HuH-7 (cell line): ENCODE results near the gene GDI1.

Experiments used
- DNase-seq: peaks from one replicate; pipeline ENCODE4 v3.0.0; 2011; ENCODE audit warnings: low spot score

Gene GDI1

GRCh38 chrX:154408659-154409221, 28.2 kb upstream of the GDI1 start:
- DNase-seq = no peak

- no peak for DNase-seq
Measured at GRCh38 chrX:154409222-154409871, 27.6 kb upstream of the GDI1 start, which contains the start of gene DNASE1L1. Gene DNASE1L1, minus strand, starts transcription at chrX:154409254. Its CDS starts 3,686 bp downstream, at chrX:154405568.

GRCh38 chrX:154411981-154412340, 25.0 kb upstream of the GDI1 start:
- DNase-seq = peak; percentile 71

- DNase-seq = no peak
Measured at GRCh38 chrX:154412468-154412867, 24.5 kb upstream of the GDI1 start.

GRCh38 chrX:154413142-154413541, 23.8 kb upstream of the GDI1 start:
- no peak for DNase-seq

DNA sequence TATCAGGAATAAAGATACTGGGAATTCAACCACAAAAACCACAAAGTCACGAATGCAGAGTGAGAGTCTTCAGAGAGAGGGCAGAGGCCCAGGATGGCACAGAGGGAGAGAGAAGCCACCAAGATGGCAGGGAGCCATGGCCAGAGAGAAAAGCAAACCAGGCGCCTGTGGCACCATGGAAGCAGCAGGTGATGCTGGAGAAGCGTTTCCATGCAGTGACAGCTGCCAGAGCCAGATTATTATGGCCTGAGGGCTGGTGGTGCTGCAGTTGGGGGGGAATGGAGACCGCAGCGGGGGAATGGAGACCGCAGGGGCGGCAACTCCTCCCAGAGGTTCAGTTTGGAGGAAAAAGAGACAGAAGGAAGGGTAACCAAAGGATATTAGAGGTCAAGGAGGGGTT, 19.8 kb upstream of the GDI1 start:
- no peak for DNase-seq

DNA sequence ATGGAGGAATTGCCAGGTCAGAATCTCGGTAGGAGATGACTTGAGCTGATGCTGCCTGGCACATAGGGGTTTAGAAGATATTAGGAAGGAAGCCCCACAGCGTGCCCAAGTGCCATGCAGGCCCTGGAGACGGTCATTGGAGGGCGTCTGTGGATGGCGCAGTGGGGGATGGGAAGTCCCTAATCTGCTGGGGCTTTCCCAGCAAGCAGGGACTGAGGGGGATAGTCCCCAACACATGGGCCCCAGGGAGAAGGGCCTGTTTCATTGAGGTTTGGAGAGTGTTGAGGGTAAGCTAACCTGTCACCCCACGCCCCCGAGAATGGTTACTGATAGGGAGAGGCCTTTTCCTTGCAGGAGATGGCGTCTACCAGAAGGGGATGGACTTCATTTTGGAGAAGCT, 17.8 kb upstream of the GDI1 start:
- DNase-seq = no peak

GRCh38 chrX:154419688-154420401, 17.1 kb upstream of the GDI1 start:
- DNase-seq = no peak

GRCh38 chrX:154420402-154420756, 16.6 kb upstream of the GDI1 start:
- no peak for DNase-seq

- no peak for DNase-seq
Measured at GRCh38 chrX:154426916-154427770, 9.8 kb upstream of the GDI1 start.

DNA sequence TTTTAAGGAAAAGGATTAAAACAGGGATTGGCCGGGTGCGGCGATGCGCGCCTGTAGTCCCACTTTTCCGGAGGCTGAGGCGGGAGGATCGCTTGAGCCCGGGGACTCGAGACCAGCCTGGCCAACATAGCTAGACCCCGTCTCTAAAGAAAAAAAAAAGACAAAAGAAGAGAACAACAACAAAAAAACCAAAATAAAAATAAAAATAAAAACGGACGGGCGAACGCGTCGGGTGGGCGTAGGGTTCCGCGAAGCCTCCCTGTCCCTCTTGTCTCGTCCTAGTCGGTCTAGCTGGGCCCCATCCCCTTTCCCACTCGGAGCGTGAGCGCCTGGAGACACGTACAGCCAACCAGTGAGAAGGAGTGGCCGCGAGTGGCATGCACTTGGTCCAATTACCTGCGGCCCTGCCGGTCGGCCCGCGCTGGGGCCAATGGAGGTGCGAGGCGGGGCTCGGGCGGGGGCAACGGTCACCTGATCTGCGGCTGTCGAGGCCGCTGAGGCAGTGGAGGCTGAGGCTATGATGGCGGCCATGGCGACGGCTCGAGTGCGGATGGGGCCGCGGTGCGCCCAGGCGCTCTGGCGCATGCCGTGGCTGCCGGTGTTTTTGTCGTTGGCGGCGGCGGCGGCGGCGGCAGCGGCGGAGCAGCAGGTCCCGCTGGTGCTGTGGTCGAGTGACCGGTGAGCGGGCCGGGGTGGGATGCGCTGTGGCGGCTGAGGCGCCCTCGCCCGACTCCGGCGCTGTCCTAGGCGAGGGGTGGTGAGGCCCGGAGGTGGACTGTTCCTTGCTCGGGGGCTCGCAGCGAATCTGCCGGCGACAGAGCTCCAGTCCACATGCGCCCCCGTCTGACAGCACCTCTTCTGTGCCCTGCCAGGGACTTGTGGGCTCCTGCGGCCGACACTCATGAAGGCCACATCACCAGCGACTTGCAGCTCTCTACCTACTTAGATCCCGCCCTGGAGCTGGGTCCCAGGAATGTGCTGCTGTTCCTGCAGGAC, 8.5 kb upstream of the GDI1 start, which contains the start of gene ATP6AP1:
Gene ATP6AP1 (plus strand): TSS at position 502 of the 996 bp plus-strand sequence. CDS start 16 bp downstream, at position 518.
- DNase-seq = peak; percentile 95

- no peak for DNase-seq
Measured at GRCh38 chrX:154429711-154430110, 7.2 kb upstream of the GDI1 start.

DNA sequence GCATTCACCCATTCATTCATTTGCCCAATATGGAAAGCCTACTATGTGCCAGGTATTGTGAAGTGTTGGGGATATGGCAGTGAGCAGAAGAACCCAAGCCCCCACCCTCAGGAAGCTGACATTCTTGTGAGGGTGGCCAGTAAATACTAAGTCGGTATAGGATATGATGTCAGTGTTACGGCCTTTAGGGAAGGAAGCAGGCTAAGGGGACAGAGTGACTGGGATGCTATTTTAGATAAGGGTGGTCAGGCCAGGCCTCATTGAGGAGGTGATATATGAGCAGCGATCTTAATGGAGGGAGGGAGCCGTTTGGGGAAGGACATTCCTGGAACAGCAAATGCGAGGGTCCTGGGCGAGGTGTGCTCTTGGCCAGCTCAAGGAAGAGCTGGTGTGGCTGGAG, 6.5 kb upstream of the GDI1 start:
- DNase-seq = no peak

- no peak for DNase-seq
Measured at GRCh38 chrX:154430916-154431315, 6.0 kb upstream of the GDI1 start.

GRCh38 chrX:154431341-154431740, 5.6 kb upstream of the GDI1 start:
- DNase-seq = no peak

DNA sequence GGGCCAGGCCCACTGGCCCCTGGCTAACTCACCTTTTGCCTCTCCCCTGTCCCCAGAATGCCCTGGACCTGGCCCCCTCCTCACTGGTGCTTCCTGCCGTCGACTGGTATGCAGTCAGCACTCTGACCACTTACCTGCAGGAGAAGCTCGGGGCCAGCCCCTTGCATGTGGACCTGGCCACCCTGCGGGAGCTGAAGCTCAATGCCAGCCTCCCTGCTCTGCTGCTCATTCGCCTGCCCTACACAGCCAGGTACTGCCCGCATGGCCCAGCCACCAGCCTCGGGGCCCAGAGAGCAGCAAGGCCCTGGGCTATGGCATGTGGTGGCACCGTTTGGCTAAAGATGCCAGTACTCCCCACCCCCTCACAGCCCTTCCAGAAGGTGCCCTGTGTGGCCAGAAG, 4.7 kb upstream of the GDI1 start:
- no peak for DNase-seq

DNA sequence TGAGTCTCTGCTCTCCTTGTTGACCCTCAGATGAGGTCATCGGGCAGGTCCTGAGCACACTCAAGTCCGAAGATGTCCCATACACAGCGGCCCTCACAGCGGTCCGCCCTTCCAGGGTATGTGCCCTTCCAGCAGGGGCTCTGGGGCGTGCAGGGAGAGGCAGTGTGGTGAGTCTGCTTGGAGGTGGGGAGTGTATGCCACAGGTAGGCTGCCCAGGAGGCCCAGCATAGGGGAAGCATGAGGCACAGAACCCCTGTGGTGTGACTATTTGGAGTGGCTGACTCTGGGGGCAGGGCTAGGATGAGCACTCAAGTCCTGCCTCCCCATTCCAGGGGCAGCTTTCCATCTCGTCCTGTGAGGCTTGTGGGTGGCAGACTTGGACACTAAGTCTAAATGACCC, 3.3 kb upstream of the GDI1 start:
- DNase-seq = no peak

DNA sequence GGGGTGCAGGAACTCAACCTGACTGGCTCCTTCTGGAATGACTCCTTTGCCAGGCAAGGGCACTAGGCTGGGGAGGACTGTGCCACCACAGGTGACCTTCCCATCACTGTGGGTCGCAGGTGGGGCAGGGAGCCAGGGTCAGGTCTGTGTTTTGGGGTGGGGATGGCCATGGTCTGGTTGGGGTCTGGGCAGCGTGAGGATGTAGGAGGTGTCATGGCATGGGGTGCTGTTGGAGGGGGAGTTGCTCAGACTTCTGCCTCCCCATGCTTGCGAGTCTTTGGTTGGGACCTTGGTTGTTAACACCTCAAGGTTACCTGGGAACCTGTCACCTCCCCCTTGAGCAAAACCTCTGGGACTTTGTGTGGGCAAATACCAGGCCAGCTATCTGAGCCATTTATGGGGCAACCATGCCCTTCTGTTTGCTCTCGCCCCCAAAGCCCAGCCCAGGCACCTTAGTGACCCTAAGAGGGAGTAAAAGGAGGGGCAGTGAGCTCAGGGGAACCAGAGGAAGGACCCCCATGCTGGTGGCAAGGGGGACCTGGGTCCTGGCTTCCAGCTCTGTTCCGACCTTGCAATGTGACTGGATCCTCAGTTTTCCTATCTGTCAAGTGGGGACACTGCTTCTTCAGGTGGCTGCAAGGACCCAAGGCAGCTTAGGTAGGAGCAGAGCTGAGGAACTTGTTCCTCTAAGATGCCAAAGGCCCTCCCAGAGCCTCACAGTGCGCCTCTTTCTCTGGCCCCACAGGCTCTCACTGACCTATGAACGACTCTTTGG, 2.4 kb upstream of the GDI1 start:
- DNase-seq = no peak

- DNase-seq = no peak
Measured at GRCh38 chrX:154435171-154435733, 1.7 kb upstream of the GDI1 start.

DNA sequence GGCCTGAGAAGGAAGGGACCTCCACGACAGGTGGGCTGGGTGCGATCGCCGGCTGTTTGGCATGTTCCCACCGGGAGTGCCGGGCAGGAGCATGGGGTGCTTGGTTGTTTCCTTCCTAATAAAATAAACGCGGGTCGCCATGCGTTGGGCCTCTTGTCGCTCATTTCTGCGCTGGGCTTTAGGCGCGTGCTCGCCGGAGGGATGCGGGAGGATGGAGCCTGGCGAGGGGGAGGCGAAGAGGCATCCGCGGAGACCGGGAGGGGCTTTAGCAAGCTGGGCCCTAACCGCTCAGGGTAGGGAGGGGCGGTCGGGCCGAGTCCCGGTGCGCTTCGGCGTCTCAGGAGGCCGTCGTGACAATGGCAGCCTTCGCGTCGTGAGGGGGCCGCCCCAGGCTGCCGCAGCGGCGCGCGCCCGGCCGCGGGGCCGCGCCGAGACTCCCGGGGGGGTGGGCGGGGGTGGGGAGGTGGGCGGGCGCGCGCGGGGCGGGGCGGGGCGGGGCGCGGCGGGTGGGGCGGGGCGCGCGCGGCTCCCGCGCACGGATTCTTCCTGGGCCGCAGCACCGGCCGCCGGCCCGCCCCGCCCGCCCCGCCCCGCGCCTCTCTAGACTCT, 476 bp upstream of the GDI1 start:
- DNase-seq = peak; percentile 71
